Activated CD4-positive, alpha-beta memory T cell treated with anti-CD3 and anti-CD28 coated beads, Interleukin-2, amount 10 ng/mL, durations not matched to agents 7 days and 5 days (primary cell): ENCODE measurements around the gene ZNF697. TPM values are rescaled to one million over a fixed set of nuclear protein-coding genes. Genes with fewer than 3 reads are reported as not detected.

Source experiments
- CTCF ChIA-PET: fragments of 350-600 bp; sonication (Branson Sonifier 250); formaldehyde crosslinking; loops from one replicate; lab custom pipeline; 2021; ENCODE audit warnings: antibody characterized with exemption, inconsistent platforms; lab: Charles Lee
- POLR2A ChIA-PET: fragments of 350-600 bp; sonication (Branson Sonifier 250); formaldehyde crosslinking; loops from one replicate; lab custom pipeline; 2021; ENCODE audit warnings: antibody characterized with exemption; lab: Charles Lee
- DNase-seq: peaks from one replicate; pipeline ENCODE4 v3.0.0-alpha.2; 2020
- H3K27ac Mint-ChIP-seq: one replicate; pipeline ENCODE4 v1.8.0; 2021; ENCODE audit warnings: mild to moderate bottlenecking, mixed read lengths
- H3K27me3 Mint-ChIP-seq: one replicate; pipeline ENCODE4 v1.8.0; 2021; ENCODE audit warnings: mixed read lengths
- H3K36me3 Mint-ChIP-seq: one replicate; pipeline ENCODE4 v1.8.0; 2021; ENCODE audit warnings: low read depth, mixed read lengths
- H3K4me1 Mint-ChIP-seq: one replicate; pipeline ENCODE4 v1.8.0; 2021; ENCODE audit warnings: mixed read lengths
- H3K4me3 Mint-ChIP-seq: one replicate; pipeline ENCODE4 v1.8.0; 2021; ENCODE audit warnings: mild to moderate bottlenecking, mixed read lengths
- H3K9me3 Mint-ChIP-seq: one replicate; pipeline ENCODE4 v1.8.0; 2021; ENCODE audit warnings: mixed read lengths
- total RNA-seq, 2 experiments: library from RNA; stranded (reverse); gene quantifications; one replicate each; pipeline ENCODE4 v1.2.3, GENCODE V29; 2021

Gene ZNF697
- total RNA-seq, 2 experiments from 2014 or later = 0.13 to 0.15 TPM

DNA sequence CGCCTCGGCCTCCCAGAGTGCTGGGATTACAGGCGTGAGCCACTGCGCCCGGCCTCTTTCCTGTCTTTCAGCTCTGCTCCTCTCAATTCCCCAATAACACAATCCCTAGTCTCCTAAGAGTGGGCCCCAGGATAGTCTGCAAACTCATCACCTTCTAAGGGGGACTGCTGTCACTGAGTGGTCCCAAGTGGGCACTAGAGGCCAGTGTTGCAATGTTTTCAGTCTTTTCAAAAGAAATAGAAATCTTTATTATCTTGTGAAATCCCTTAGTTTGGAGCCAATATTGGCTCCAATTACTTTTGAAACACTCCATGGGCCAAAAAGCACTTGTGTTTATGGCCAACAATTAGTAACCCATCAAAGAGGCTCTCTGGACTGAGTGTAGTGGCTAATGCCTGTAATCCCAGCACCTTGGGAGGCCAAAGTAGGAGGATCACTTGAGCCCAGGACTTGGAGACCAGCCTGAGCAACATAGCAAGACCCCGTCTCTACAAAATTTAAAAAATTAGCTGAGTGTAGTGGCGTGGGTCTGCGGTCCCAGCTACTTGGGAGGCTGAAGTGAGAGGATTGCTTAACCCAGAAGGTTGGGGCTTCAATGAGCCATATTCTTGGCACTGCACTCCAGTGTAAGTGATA lies 28.6 kb upstream of the ZNF697 start:
- H3K36me3 Mint-ChIP-seq = no peaks in the 10 kb centered on the region
- H3K9me3 Mint-ChIP-seq = no peaks in the 10 kb centered on the region
- H3K4me3 Mint-ChIP-seq = no peak overlapping the region
- POLR2A ChIA-PET = no interaction called here
- no peak overlapping the region for H3K27ac Mint-ChIP-seq
- H3K4me1 Mint-ChIP-seq = peaks cover 4% of the 10 kb centered on the region
- CTCF ChIA-PET = interaction anchor here (0.6 to 5.8 kb wide), 11 partner anchors 13 to 355 kb away, joined by 3 to 79 read pairs (median 6); partner anchors contain the start of genes PHGDH and ZNF697
- DNase-seq = no peak
- H3K27me3 Mint-ChIP-seq = peaks cover 26% of the 10 kb centered on the region

DNA sequence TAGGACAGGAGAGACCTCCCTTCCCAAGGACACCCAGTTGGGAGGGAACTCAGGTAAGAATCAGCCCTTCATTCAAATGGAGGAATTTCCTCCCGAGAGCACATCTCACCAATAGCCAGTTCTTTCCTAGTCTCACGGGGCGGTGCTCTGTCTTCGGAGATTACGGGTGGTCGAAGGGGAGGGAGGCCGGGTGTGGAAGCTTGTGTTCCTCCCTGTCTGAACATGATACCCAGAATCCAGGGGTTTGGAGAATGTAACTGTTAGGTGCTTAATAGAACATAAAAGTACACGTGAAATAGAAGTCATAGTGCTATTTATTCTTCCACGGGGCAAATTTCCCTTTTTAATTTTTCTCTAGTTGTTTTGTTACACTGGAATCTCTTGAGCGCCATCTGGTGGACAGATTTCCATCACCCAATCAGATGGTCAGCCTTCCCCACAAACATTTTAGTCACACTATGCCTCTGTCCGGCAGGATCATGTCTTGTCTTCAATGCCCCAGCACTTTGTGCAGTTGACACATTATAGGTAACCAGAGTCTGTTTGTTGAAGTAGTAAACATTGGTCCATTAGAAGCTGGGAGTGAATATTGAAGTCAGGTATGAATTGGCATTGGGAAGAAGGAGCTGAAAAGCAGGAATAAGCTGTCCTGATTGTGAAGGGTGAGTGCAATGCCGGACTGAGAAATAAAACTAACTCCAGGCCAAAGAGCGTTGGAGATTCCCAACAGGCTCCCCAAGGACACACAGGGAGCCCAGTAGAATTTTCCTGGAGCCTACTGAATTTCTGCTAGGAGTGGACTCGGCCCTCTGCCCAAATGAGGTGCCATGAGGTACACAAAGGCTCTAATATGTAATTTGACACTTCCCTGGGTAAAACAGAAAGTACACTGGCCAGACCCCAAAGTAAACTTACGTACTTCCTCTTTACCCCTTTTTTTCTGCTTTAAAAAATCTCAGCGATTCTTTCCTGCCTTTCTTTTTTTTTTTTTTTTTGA lies 27.6 kb upstream of the ZNF697 start:
- Mint-ChIP-seq H3K4me3 (no peak overlapping the region), H3K27ac (no peak overlapping the region), H3K9me3 (no peaks in the 10 kb centered on the region), H3K36me3 (no peaks in the 10 kb centered on the region), H3K4me1 (peaks cover 4% of the 10 kb centered on the region), H3K27me3 (peaks cover 30% of the 10 kb centered on the region)
- peak; percentile 66 for DNase-seq
- CTCF ChIA-PET = interaction anchor here (0.7 to 5.8 kb wide), 18 partner anchors 9 to 354 kb away, joined by 3 to 79 read pairs (median 5); partner anchors contain the start of genes PHGDH and ZNF697
- POLR2A ChIA-PET = no interaction called here

DNA sequence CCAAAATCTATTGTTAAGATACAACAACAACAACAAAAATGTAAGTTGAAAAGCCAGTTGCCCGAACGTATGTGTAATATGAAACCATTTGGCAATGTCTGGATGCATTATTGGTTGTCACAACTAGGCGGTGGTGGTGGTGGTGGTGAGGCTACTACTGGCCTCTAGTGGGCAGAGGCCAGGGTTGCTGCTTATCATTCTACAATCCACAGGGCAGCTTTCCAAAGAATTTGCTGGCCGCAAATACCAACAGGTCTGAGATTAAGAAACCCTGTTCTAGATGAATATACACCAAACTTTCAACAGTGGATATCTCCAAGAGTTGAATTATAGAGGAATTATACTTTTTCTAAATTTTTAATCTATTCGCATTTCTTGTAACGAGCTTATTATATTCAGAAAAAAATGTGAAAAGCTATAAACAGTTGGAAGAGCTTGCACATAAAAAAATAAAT lies 26.8 kb upstream of the ZNF697 start:
- Mint-ChIP-seq H3K27ac (no peak overlapping the region), H3K27me3 (peaks cover 33% of the 10 kb centered on the region), H3K4me3 (no peak overlapping the region), H3K4me1 (peaks cover 4% of the 10 kb centered on the region), H3K36me3 (no peaks in the 10 kb centered on the region), H3K9me3 (no peaks in the 10 kb centered on the region)
- POLR2A ChIA-PET = no interaction called here
- CTCF ChIA-PET = interaction anchor here (0.8 to 5.8 kb wide), 14 partner anchors 8 to 74 kb away, joined by 3 to 79 read pairs (median 6); partner anchors contain the start of gene ZNF697
- DNase-seq = no peak

- POLR2A ChIA-PET = no interaction called here
- Mint-ChIP-seq H3K27me3 (peaks cover 32% of the 10 kb centered on the region), H3K4me3 (no peak overlapping the region), H3K4me1 (peaks cover 4% of the 10 kb centered on the region), H3K27ac (no peak overlapping the region), H3K36me3 (no peaks in the 10 kb centered on the region), H3K9me3 (no peaks in the 10 kb centered on the region)
- DNase-seq = no peak
- CTCF ChIA-PET = interaction anchor here (0.9 to 5.8 kb wide), 7 partner anchors 10 to 65 kb away, joined by 3 to 79 read pairs (median 14); partner anchors contain the start of gene ZNF697
Observed at GRCh38 chr1:119674111-119674526, 26.1 kb upstream of the ZNF697 start.

DNA sequence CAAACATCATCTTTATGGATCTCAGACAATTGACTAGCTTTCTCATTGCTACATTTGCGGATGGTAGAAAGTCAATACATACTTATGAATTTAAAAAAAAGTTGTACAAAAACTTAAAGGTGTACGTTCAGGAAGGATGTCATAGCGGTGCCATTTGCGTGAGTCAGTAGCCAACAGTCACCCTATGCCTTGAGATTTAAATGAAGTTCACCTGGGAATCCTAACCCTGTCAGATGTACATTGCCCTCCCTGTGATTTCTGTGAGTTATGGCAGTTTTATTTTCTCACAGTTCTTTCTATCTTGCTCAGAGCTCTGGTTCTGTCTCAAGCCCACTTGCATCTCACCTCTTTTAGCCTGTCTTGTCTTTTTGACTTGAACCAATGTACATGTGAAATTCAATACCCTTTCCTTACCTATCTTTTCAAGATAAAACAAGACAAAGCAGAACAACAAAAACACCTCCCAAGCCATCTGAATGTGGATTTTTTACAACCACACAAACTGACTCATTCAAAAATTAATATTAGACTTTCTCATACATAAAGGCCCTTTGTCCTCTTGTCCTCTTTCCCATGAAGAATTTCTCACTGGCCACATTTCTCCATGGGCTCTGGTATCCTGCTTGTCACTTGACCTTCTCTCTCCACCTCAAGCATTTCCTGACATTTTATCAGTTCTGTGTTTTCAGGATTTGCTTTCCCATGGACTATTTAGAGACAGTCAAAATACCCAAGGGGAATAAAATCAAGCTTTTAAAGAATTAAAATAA lies 25.3 kb upstream of the ZNF697 start:
- POLR2A ChIA-PET = no interaction called here
- CTCF ChIA-PET = interaction anchor here (1.7 to 5.8 kb wide), 3 partner anchors 11 to 64 kb away, joined by 6 to 79 read pairs (median 15); no protein-coding TSS in a partner anchor

DNA sequence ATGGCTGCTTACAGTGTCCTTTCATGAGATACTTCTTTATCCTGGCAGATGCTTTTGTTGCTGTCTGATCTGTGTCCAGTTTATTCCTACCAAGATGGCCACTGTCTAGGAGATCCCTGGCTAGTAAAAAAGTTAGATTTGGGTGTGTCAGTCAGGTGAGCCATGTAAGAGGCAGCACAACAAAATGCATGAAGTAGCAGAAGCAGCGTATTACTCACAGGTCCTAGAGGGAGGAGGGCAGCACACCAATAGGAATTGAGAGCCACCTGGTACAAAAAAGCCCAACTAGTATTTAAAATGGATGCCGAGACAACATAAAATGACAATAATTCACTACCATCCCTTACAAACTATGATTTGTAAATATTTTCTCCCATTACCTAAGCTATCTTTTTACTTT lies 22.8 kb upstream of the ZNF697 start:
- Mint-ChIP-seq H3K36me3 (no peaks in the 10 kb centered on the region), H3K4me3 (no peak overlapping the region), H3K9me3 (no peaks in the 10 kb centered on the region), H3K27me3 (peaks cover 28% of the 10 kb centered on the region), H3K4me1 (peaks cover 4% of the 10 kb centered on the region), H3K27ac (no peak overlapping the region)
- DNase-seq = no peak
- ChIA-PET POLR2A (no interaction called here), CTCF (interaction anchor here (5.8 kb wide), 1 partner anchor 57 kb away, joined by 79 read pairs; no protein-coding TSS in a partner anchor)

More for the DNA sequence above, 25.3 kb upstream of the ZNF697 start:
- H3K4me3 Mint-ChIP-seq = no peak overlapping the region
- peaks cover 32% of the 10 kb centered on the region for H3K27me3 Mint-ChIP-seq
- H3K36me3 Mint-ChIP-seq = no peaks in the 10 kb centered on the region
- peaks cover 4% of the 10 kb centered on the region for H3K4me1 Mint-ChIP-seq
- no peaks in the 10 kb centered on the region for H3K9me3 Mint-ChIP-seq
- no peak overlapping the region for H3K27ac Mint-ChIP-seq
- DNase-seq = no peak

GRCh38 chr1:119667173-119667572 lies 19.1 kb upstream of the ZNF697 start:
- Mint-ChIP-seq H3K9me3 (no peaks in the 10 kb centered on the region), H3K27ac (no peak overlapping the region), H3K4me3 (no peak overlapping the region), H3K36me3 (no peaks in the 10 kb centered on the region), H3K4me1 (peaks cover 6% of the 10 kb centered on the region), H3K27me3 (peaks cover 30% of the 10 kb centered on the region)
- ChIA-PET POLR2A (no interaction called here), CTCF (interaction anchor here (0.6 kb wide), 1 partner anchor 8 kb away, joined by 4 read pairs; no protein-coding TSS in a partner anchor)
- DNase-seq = no peak

DNA sequence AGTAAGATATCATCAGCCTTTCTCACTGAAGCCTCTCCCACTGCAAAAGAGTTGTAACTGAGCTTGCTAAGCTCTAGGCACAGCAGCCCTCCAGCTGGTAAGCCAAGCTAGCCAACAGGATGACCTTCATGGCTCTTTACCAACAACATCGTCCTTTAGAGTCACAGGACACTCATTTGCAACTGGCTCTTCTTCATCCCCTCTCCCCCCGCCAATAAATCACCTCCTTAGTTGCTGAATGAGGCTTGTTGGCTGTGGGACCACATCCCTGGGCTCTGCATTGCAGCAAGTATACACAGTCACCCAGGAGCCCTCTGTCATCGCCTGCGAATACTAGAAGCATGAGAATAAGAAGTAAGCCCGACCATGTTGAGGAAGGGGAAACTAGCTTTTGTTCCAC lies 16.0 kb upstream of the ZNF697 start:
- H3K36me3 Mint-ChIP-seq = no peaks in the 10 kb centered on the region
- H3K4me3 Mint-ChIP-seq = no peak overlapping the region
- H3K27ac Mint-ChIP-seq = no peak overlapping the region
- H3K9me3 Mint-ChIP-seq = no peaks in the 10 kb centered on the region
- no peak for DNase-seq
- ChIA-PET POLR2A (no interaction called here), CTCF (interaction anchor here (1.0 kb wide), 2 partner anchors 10 to 12 kb away, joined by 3 to 6 read pairs; no protein-coding TSS in a partner anchor)
- H3K4me1 Mint-ChIP-seq = peaks cover 14% of the 10 kb centered on the region
- H3K27me3 Mint-ChIP-seq = peaks cover 25% of the 10 kb centered on the region

DNA sequence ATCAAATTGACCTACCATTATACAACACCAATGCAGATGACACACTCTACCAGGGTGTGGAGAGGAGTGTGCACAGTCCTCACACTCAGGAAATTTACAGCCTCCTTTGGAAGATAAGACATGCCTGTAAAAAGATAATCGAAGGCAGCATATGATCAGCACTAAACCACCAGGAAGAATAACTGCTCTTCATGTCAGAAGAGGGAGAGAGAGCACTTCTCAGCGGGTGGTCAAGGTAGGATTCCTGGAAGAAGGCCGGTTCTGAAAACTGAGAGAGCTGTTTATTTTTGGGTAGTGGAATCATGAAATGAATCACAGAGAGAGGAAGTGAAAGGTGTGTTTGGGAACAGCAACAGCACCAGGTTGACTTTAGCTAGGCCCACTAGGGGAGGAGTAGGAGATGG lies 14.0 kb upstream of the ZNF697 start:
- Mint-ChIP-seq H3K4me1 (peaks cover 14% of the 10 kb centered on the region), H3K36me3 (no peaks in the 10 kb centered on the region), H3K27me3 (peaks cover 30% of the 10 kb centered on the region), H3K9me3 (no peaks in the 10 kb centered on the region), H3K27ac (no peak overlapping the region), H3K4me3 (no peak overlapping the region)
- DNase-seq = no peak
- ChIA-PET POLR2A (no interaction called here), CTCF (interaction anchor here (0.9 to 1.9 kb wide), 5 partner anchors 10 to 50 kb away, joined by 3 to 8 read pairs (median 6); no protein-coding TSS in a partner anchor)

GRCh38 chr1:119660253-119661083 lies 12.4 kb upstream of the ZNF697 start:
- DNase-seq = no peak
- H3K27ac Mint-ChIP-seq = no peak overlapping the region
- no peak overlapping the region for H3K4me3 Mint-ChIP-seq
- H3K27me3 Mint-ChIP-seq = peaks cover 34% of the 10 kb centered on the region
- POLR2A ChIA-PET = no interaction called here
- peaks cover 14% of the 10 kb centered on the region for H3K4me1 Mint-ChIP-seq
- CTCF ChIA-PET = interaction anchor here (1.4 to 1.5 kb wide), 2 partner anchors 14 to 49 kb away, joined by 4 to 6 read pairs; no protein-coding TSS in a partner anchor
- no peaks in the 10 kb centered on the region for H3K36me3 Mint-ChIP-seq
- H3K9me3 Mint-ChIP-seq = no peaks in the 10 kb centered on the region

DNA sequence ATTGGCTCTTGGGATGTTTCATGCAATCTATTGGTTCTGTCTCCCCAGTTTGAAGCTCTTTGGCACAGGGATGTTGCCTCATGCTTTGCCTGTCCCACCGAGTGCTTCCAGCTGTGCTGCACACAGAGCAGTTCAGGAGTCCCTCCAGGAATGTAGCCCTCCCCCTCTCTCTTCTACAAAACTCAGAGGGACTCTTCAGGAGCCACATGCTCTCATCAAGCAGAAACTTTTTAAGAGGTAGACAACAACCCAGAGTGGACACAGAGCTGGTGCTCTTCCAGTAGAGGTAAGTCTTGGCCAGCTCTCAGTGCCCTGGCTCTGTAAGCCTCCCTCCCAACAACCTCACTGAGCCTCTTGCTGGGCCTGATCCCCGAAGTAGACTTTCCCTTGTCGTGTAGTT lies 11.6 kb upstream of the ZNF697 start:
- Mint-ChIP-seq H3K36me3 (no peaks in the 10 kb centered on the region), H3K9me3 (no peaks in the 10 kb centered on the region), H3K27me3 (peaks cover 32% of the 10 kb centered on the region), H3K4me1 (peaks cover 14% of the 10 kb centered on the region), H3K4me3 (no peak overlapping the region), H3K27ac (no peak overlapping the region)
- ChIA-PET CTCF (interaction anchor here (1.5 kb wide), 1 partner anchor 15 kb away, joined by 6 read pairs; no protein-coding TSS in a partner anchor), POLR2A (no interaction called here)
- no peak for DNase-seq
